ENCODE data around the gene WDR88.

DNA sequence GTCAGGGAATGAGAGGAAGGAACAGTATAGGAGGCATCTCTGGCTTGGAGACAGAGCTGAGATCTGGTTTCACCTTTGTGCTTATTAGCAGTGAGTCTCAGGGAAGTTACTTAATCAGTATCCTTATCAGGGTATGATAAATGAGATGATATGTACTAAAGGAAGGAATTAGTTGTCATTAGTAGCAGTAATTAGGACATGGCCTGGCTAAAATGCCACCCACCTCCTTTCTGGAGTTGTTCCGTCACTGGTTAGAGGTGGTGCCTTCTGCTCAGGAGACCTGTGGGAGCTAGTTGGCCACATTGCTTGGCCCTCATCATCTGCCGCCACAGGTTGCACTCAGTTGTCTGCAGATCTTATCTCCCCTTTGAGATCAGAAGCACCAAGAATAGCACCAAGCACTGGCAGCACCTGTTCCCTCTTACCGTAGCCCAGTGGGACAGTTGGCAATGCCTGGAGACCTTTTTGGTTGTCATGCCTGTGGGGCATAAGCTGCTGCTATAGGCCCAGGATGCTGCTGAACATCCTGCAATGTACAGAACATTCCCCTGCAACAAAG lies 46.3 kb upstream of the WDR88 start:
- TF ChIP-seq, protein P1, sequence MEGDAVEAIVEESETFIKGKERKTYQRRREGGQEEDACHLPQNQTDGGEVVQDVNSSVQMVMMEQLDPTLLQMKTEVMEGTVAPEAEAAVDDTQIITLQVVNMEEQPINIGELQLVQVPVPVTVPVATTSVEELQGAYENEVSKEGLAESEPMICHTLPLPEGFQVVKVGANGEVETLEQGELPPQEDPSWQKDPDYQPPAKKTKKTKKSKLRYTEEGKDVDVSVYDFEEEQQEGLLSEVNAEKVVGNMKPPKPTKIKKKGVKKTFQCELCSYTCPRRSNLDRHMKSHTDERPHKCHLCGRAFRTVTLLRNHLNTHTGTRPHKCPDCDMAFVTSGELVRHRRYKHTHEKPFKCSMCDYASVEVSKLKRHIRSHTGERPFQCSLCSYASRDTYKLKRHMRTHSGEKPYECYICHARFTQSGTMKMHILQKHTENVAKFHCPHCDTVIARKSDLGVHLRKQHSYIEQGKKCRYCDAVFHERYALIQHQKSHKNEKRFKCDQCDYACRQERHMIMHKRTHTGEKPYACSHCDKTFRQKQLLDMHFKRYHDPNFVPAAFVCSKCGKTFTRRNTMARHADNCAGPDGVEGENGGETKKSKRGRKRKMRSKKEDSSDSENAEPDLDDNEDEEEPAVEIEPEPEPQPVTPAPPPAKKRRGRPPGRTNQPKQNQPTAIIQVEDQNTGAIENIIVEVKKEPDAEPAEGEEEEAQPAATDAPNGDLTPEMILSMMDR (conservative IDR thresholded peaks at IDR 0.05; ENCODE audit: low read length): no peak
- no peak for TF ChIP-seq EZH2phosphoT487 (IDR thresholded peaks at IDR 0.05; ENCODE audit: borderline replicate concordance, low read depth, low read length)

Measured in OCI-LY7 (cell line).